HL-60 (cell line): ENCODE data around the gene CARS2.

Experiments
- GABPA ChIP-seq: IDR thresholded peaks from 2 replicates; pipeline ENCODE4 v1.6.1; 2012; ENCODE audit warnings: low read depth
- POLR2AphosphoS5 ChIP-seq: IDR thresholded peaks from 2 replicates; pipeline ENCODE4 v1.6.1; 2012; ENCODE audit warnings: low read depth
- SPI1 ChIP-seq: IDR thresholded peaks from 2 replicates; pipeline ENCODE4 v1.6.1; 2012; ENCODE audit warnings: low read depth, mild to moderate bottlenecking, borderline replicate concordance
- TF ChIP-seq, protein P1 (sequence below): IDR thresholded peaks from one replicate; pipeline ENCODE4 v1.5.1; 2011; ENCODE audit warnings: low read length, control low read depth, inconsistent platforms; ENCODE audit not compliant: insufficient read depth
- TF ChIP-seq, protein P2 (sequence below): IDR thresholded peaks from 2 replicates; pipeline ENCODE4 v1.6.1; 2012; ENCODE audit warnings: low read depth; ENCODE audit not compliant: insufficient replicate concordance

DNA sequence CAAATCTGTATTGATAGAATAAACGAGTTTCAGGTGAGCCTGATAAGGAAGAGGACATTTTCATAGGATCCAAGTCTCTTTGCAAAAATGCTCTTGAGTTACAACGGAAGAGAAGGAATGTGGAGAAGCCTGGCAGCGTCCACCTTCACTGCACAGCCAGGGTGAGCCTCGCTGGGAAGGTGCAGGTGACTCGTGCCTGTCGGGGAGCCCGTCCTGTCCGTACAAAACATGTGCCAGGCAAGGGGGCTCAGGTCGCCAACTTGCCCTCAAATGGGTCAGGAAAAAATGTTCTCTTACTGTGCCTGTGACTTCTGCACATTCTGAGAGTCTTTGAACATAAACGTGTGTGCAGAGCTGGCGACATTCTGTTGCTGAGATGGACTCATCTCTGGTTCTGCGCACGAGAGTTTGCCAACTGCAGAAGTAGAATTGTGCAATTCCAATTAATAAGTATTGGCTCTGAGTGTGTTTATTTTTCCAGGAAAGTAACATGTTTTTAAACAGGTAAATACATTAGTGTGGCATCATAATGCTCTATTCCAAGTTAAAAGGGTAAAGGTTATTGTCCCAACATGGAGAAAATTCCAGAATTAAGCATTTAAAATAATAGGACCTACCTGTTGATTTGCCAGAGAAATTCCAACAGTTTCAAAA is 62.0 kb downstream of the CARS2 start:
- TF ChIP-seq, protein P1, sequence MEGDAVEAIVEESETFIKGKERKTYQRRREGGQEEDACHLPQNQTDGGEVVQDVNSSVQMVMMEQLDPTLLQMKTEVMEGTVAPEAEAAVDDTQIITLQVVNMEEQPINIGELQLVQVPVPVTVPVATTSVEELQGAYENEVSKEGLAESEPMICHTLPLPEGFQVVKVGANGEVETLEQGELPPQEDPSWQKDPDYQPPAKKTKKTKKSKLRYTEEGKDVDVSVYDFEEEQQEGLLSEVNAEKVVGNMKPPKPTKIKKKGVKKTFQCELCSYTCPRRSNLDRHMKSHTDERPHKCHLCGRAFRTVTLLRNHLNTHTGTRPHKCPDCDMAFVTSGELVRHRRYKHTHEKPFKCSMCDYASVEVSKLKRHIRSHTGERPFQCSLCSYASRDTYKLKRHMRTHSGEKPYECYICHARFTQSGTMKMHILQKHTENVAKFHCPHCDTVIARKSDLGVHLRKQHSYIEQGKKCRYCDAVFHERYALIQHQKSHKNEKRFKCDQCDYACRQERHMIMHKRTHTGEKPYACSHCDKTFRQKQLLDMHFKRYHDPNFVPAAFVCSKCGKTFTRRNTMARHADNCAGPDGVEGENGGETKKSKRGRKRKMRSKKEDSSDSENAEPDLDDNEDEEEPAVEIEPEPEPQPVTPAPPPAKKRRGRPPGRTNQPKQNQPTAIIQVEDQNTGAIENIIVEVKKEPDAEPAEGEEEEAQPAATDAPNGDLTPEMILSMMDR, result no peak
- TF ChIP-seq GABPA, result no peak
- no peak for TF ChIP-seq SPI1
- TF ChIP-seq POLR2AphosphoS5, result no peak
- TF ChIP-seq, protein P2, sequence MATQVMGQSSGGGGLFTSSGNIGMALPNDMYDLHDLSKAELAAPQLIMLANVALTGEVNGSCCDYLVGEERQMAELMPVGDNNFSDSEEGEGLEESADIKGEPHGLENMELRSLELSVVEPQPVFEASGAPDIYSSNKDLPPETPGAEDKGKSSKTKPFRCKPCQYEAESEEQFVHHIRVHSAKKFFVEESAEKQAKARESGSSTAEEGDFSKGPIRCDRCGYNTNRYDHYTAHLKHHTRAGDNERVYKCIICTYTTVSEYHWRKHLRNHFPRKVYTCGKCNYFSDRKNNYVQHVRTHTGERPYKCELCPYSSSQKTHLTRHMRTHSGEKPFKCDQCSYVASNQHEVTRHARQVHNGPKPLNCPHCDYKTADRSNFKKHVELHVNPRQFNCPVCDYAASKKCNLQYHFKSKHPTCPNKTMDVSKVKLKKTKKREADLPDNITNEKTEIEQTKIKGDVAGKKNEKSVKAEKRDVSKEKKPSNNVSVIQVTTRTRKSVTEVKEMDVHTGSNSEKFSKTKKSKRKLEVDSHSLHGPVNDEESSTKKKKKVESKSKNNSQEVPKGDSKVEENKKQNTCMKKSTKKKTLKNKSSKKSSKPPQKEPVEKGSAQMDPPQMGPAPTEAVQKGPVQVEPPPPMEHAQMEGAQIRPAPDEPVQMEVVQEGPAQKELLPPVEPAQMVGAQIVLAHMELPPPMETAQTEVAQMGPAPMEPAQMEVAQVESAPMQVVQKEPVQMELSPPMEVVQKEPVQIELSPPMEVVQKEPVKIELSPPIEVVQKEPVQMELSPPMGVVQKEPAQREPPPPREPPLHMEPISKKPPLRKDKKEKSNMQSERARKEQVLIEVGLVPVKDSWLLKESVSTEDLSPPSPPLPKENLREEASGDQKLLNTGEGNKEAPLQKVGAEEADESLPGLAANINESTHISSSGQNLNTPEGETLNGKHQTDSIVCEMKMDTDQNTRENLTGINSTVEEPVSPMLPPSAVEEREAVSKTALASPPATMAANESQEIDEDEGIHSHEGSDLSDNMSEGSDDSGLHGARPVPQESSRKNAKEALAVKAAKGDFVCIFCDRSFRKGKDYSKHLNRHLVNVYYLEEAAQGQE, result no peak
